ENCODE results near the gene MRGPRG.
"Not testable (repeated sequence)": the region's sequence is repeated elsewhere in the genome, so short reads cannot be mapped to it uniquely, and the experiment has no call there.

The MRGPRG gene

GRCh38 chr11:3176487-3176886 lies 42.1 kb downstream of the MRGPRG start:
- no peak for DNase-seq (ENCODE audit: low read depth)

- no peak for DNase-seq (ENCODE audit: low read depth)
These were observed 43.4 kb downstream of the MRGPRG start for GRCh38 chr11:3175194-3175593.

- no peak for DNase-seq (ENCODE audit: low read depth)
These were observed 44.2 kb downstream of the MRGPRG start for GRCh38 chr11:3174387-3174786.

GRCh38 chr11:3173795-3174194 lies 44.8 kb downstream of the MRGPRG start:
- no peak for DNase-seq (ENCODE audit: low read depth)

- DNase-seq (ENCODE audit: low read depth): no peak
These were observed 46.6 kb downstream of the MRGPRG start for GRCh38 chr11:3171931-3172560.

- no peak for DNase-seq (ENCODE audit: low read depth)
These were observed 47.6 kb downstream of the MRGPRG start for GRCh38 chr11:3170756-3171650.

- DNase-seq (ENCODE audit: low read depth): no peak
These were observed 48.4 kb downstream of the MRGPRG start for GRCh38 chr11:3170044-3170755.

- peak; percentile 30 for DNase-seq (ENCODE audit: low read depth)
These were observed 49.2 kb downstream of the MRGPRG start for GRCh38 chr11:3169255-3170043.

GRCh38 chr11:3168742-3169254 lies 49.8 kb downstream of the MRGPRG start:
- not testable (repeated sequence) for DNase-seq (ENCODE audit: low read depth)
